ENCODE data around the gene PLOD1. TPM values are rescaled to one million over a fixed set of nuclear protein-coding genes. Genes with fewer than 3 reads are reported as not detected.
A peak's percentile ranks its signal among the peaks of the same experiment; 100 is the strongest.
"Not testable (repeated sequence)": the region's sequence is repeated elsewhere in the genome, so short reads cannot be mapped to it uniquely, and the experiment has no call there.

Gene PLOD1
- total RNA-seq, 1 experiment from 2014 or later: 35.9 TPM

DNA sequence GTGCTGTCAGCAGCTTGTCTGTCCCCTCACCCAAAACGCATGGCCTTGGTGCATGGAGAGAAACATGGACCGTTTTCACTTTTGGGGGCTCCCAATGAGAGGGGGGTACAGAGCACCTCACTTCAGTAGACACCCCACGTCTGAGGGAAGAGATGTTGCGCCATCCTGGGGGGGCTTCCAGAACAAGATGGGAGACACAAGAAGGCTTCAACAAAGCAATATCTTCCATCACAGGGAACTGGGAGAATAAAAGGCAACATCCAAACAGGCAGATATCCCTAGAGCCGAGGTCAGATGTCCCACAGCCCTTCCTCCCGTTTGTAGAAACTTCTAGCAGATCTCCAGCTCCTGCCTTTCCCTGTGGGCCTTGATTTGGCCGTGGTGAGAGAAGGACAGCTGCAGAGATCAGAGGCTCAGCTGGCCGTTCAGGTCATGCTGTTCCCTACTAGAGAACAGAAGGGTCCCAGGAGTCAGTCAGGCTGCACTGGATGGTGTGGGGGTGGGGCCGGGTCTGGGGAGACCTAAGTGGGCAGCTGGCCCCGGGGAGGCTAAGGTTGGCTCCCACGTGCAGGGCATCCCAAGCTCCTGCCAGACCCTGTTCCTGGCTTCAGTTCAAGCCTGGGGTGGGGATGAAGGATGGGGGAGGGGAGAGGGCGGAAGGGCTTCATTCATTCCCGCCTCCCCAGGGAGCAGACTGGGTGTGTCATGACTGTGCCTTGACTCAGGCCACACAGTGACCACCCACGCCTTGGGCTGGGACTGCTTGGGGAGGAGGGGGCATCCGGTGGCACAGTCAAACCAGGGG, 4.4 kb downstream of the PLOD1 start:
- Histone ChIP-seq H3K9me2 (replicated peaks; ENCODE audit: insufficient read depth, low read length) (no peaks in the 10 kb centered on the region), H3K4me1 (ENCODE audit: low read length) (peaks cover 8% of the 10 kb centered on the region), H4K20me1 (ENCODE audit: insufficient read depth, low read depth, low read length) (no peaks in the 10 kb centered on the region), H3K4me3 (ENCODE audit: low read length) (no peak overlapping the region), H3K9ac (ENCODE audit: low read length) (no peak overlapping the region), H3K27ac (ENCODE audit: low read length) (no peak overlapping the region), H3K9me3 (ENCODE audit: low read length) (no peaks in the 10 kb centered on the region), H2AFZ (ENCODE audit: low read length) (no peak overlapping the region), H3K27me3 (ENCODE audit: low read length) (no peaks in the 10 kb centered on the region), H3K36me3 (ENCODE audit: insufficient read depth, low read length) (peaks cover 8% of the 10 kb centered on the region), H3K4me2 (ENCODE audit: low read depth, low read length, poor library complexity, severe bottlenecking) (no peak overlapping the region), H3K79me2 (ENCODE audit: low read length) (peaks cover 34% of the 10 kb centered on the region)
- DNase-seq: no peak

DNA sequence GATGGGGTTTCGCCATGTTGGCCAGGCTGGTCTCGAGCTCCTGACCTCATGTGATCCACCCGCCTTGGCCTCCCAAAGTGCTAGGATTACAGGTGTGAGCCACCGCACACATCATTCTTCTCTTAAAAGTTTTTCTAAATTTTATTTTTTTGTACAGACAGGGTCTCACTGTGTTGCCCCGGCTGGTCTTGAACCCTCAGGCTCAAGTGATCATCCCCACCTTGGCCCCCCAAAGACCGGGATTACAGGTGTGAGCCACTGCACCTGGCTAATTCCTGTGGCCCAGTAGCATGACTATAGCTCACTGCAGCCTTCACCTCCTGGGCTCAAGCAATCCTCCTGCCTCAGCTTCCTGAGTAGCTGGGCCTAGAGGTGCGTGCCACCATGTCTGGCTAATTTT, 5.3 kb downstream of the PLOD1 start:
- H3K4me1 ChIP-seq (ENCODE audit: low read length); H3K9ac ChIP-seq (ENCODE audit: low read length); H3K27ac ChIP-seq (ENCODE audit: low read length); H4K20me1 ChIP-seq (ENCODE audit: insufficient read depth, low read depth, low read length); H3K4me3 ChIP-seq (ENCODE audit: low read length); H3K9me3 ChIP-seq (ENCODE audit: low read length); H3K27me3 ChIP-seq (ENCODE audit: low read length); DNase-seq; H3K9me2 ChIP-seq (replicated peaks; ENCODE audit: insufficient read depth, low read length); H3K4me2 ChIP-seq (ENCODE audit: low read depth, low read length, poor library complexity, severe bottlenecking); H2AFZ ChIP-seq (ENCODE audit: low read length): not testable (repeated sequence)
- Histone ChIP-seq H3K79me2 (ENCODE audit: low read length) (peaks cover 31% of the 10 kb centered on the region), H3K36me3 (ENCODE audit: insufficient read depth, low read length) (peaks cover 11% of the 10 kb centered on the region)

DNA sequence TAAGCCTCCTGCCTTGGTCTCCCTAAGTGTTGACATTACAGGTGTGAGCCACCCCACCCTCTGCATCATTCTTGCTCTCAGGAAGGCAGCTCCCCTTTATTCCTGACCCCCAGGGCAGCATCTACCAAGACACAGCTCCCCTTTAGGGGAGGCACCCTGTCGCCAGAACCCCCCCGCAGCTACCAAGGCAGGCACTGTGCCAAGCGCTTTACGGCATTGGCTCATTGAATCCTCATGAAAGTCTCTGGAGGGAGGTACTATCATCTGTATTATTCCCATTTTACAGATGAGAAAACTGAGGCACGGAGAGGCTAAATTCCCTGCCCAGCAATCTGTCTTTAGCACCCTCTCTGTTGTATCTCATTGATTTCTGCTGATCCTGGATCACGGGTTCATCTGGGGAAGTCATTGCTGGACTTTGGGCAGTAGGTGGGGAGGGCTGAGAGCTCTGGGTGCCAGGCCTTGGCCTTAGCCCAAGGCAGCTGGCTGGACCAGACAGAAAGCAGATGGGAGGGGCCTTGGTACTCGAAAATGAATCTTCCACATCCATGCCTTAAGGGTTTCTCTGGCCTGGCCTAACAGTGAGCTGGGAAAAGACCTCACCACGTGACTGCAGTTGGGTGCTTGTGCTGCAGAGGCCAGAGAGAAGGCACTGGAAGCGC, 5.9 kb downstream of the PLOD1 start:
- H3K4me2 ChIP-seq (ENCODE audit: low read depth, low read length, poor library complexity, severe bottlenecking): no peak overlapping the region
- no peak for DNase-seq
- peaks cover 26% of the 10 kb centered on the region; the same call in 1 of the 2 replicates for H3K79me2 ChIP-seq (ENCODE audit: low read length)
- H3K27ac ChIP-seq (ENCODE audit: low read length): no peak overlapping the region
- H3K9ac ChIP-seq (ENCODE audit: low read length): no peak overlapping the region
- no peaks in the 10 kb centered on the region for H3K27me3 ChIP-seq (ENCODE audit: low read length)
- H3K9me3 ChIP-seq (ENCODE audit: low read length): no peaks in the 10 kb centered on the region
- no peak overlapping the region for H3K4me3 ChIP-seq (ENCODE audit: low read length)
- no peaks in the 10 kb centered on the region for H3K4me1 ChIP-seq (ENCODE audit: low read length)
- H2AFZ ChIP-seq (ENCODE audit: low read length): no peak overlapping the region
- H3K9me2 ChIP-seq (replicated peaks; ENCODE audit: insufficient read depth, low read length): no peaks in the 10 kb centered on the region
- H4K20me1 ChIP-seq (ENCODE audit: insufficient read depth, low read depth, low read length): no peaks in the 10 kb centered on the region
- H3K36me3 ChIP-seq (ENCODE audit: insufficient read depth, low read length): peaks cover 11% of the 10 kb centered on the region

DNA sequence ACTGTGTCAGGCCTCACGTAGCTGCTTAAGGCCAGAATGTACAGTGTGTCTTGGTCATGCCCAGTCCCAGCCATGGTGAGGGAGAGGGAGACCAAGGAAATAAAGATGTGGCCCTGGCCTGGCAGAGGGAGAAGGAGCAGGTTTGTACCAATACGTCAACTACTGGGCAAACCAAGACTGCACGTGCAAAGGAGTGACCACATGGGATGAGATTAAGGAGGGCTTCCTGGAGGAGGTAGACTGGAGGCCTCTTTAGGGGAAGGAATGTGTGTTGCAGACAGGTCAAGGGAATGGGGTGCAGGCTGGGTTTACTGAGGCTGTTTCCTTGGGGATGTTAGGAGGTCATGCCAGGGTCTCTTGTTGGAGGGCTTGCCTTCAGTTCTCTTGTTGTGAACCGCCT, 7.8 kb downstream of the PLOD1 start:
- no peaks in the 10 kb centered on the region for H3K4me1 ChIP-seq (ENCODE audit: low read length)
- H3K27ac ChIP-seq (ENCODE audit: low read length): no peak overlapping the region
- H3K9me3 ChIP-seq (ENCODE audit: low read length): no peaks in the 10 kb centered on the region; the same call in 1 of the 2 replicates
- H4K20me1 ChIP-seq (ENCODE audit: insufficient read depth, low read depth, low read length): no peaks in the 10 kb centered on the region
- H2AFZ ChIP-seq (ENCODE audit: low read length): no peak overlapping the region
- no peak overlapping the region for H3K4me3 ChIP-seq (ENCODE audit: low read length)
- DNase-seq: no peak
- H3K9me2 ChIP-seq (replicated peaks; ENCODE audit: insufficient read depth, low read length): no peaks in the 10 kb centered on the region
- H3K27me3 ChIP-seq (ENCODE audit: low read length): no peaks in the 10 kb centered on the region
- H3K79me2 ChIP-seq (ENCODE audit: low read length): peaks cover 14% of the 10 kb centered on the region; the same call in 1 of the 2 replicates
- no peak overlapping the region for H3K9ac ChIP-seq (ENCODE audit: low read length)
- no peak overlapping the region for H3K4me2 ChIP-seq (ENCODE audit: low read depth, low read length, poor library complexity, severe bottlenecking)
- peaks cover 23% of the 10 kb centered on the region for H3K36me3 ChIP-seq (ENCODE audit: insufficient read depth, low read length)

DNA sequence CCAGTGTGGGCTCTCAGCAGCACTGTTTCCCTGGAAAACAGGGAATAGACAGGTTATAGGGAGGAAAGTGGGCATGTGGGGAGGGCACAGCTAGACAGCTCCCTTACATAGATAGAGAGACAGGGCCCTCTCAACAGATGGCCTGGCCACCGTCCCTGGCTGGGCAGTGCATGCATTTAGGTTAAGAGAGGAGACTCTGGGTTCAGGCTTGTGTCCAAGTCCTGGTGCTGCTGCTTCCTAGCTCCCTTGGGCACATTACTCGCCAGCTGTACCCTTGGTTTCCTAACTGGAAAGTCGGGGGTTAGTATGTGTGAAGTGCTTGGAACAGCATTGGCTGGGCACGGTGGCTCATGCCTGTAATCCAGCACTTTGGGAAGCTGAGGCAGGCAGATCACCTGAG, 9.1 kb downstream of the PLOD1 start:
- no peak overlapping the region for H3K27ac ChIP-seq (ENCODE audit: low read length)
- no peaks in the 10 kb centered on the region for H4K20me1 ChIP-seq (ENCODE audit: insufficient read depth, low read depth, low read length)
- no peaks in the 10 kb centered on the region for H3K4me1 ChIP-seq (ENCODE audit: low read length)
- H3K4me2 ChIP-seq (ENCODE audit: low read depth, low read length, poor library complexity, severe bottlenecking): no peak overlapping the region
- H3K9me2 ChIP-seq (replicated peaks; ENCODE audit: insufficient read depth, low read length): no peaks in the 10 kb centered on the region
- peaks cover 4% of the 10 kb centered on the region; the same call in 1 of the 2 replicates for H3K79me2 ChIP-seq (ENCODE audit: low read length)
- peaks cover 2% of the 10 kb centered on the region; the same call in 1 of the 2 replicates for H3K9me3 ChIP-seq (ENCODE audit: low read length)
- DNase-seq: no peak
- H3K36me3 ChIP-seq (ENCODE audit: insufficient read depth, low read length): peaks cover 30% of the 10 kb centered on the region
- H3K27me3 ChIP-seq (ENCODE audit: low read length): no peaks in the 10 kb centered on the region
- H3K9ac ChIP-seq (ENCODE audit: low read length): no peak overlapping the region
- H2AFZ ChIP-seq (ENCODE audit: low read length): no peak overlapping the region
- H3K4me3 ChIP-seq (ENCODE audit: low read length): no peak overlapping the region

DNA sequence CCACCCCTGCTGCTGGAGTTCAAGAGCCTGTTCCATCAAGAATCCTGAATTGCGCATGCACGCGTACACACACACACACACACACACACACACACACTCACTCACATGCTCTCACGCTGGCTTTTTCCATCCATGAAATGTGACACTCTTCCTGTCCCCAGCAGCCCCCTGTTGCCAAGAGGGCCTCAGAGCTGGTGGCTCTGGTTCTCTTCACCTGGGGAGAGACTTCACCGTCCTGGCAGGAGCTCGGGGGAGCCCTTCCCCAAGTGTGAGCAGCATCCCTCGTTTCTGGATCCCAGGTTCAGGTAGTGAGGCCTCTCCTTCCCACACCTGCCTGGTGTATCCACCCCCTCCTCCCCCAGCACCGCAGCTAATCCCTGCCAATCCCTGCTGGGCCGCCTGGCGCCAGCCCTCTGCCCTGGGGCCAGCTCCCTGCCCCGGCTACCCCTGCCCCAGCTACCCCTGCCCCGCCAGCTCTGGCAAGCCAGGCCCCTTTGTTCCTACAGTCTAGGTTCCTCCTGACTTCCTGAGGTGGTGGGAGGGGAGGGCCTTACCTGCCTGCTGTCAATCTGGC, 9.9 kb downstream of the PLOD1 start:
- DNase-seq: no peak
- no peaks in the 10 kb centered on the region for H3K9me2 ChIP-seq (replicated peaks; ENCODE audit: insufficient read depth, low read length)
- H4K20me1 ChIP-seq (ENCODE audit: insufficient read depth, low read depth, low read length): no peaks in the 10 kb centered on the region
- H3K4me2 ChIP-seq (ENCODE audit: low read depth, low read length, poor library complexity, severe bottlenecking): no peak overlapping the region
- peaks cover 35% of the 10 kb centered on the region for H3K36me3 ChIP-seq (ENCODE audit: insufficient read depth, low read length)
- no peak overlapping the region for H3K4me3 ChIP-seq (ENCODE audit: low read length)
- H2AFZ ChIP-seq (ENCODE audit: low read length): no peak overlapping the region
- no peaks in the 10 kb centered on the region for H3K4me1 ChIP-seq (ENCODE audit: low read length)
- no peak overlapping the region for H3K9ac ChIP-seq (ENCODE audit: low read length)
- H3K9me3 ChIP-seq (ENCODE audit: low read length): peaks cover 2% of the 10 kb centered on the region; the same call in 1 of the 2 replicates
- H3K27me3 ChIP-seq (ENCODE audit: low read length): no peaks in the 10 kb centered on the region
- peaks cover 3% of the 10 kb centered on the region; the same call in 1 of the 2 replicates for H3K79me2 ChIP-seq (ENCODE audit: low read length)
- no peak overlapping the region for H3K27ac ChIP-seq (ENCODE audit: low read length)

DNA sequence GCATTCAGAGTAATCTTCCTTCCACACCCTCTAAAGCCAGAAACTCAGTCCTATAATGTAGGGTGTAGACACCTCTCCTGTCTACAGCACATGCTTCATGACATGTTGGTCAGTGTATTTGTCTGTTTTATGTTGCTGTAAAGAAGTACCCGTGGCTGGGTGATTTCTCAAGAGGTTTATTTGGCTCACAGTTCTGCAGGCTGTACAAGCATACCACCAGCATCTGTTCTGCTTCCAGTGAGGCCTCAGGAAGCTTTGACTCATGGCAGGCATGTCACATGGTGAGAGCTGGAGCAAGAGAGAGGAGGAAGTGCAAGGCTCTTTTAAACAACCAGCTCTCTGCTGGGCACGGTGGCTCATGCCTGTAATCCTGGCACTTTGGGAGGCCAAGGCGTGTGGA, 12.1 kb downstream of the PLOD1 start:
- Histone ChIP-seq H2AFZ (ENCODE audit: low read length) (no peak overlapping the region), H3K4me3 (ENCODE audit: low read length) (no peak overlapping the region), H3K9me3 (ENCODE audit: low read length) (peaks cover 2% of the 10 kb centered on the region; the same call in 1 of the 2 replicates), H3K4me2 (ENCODE audit: low read depth, low read length, poor library complexity, severe bottlenecking) (no peak overlapping the region), H3K79me2 (ENCODE audit: low read length) (no peaks in the 10 kb centered on the region; the same call in 1 of the 2 replicates), H3K36me3 (ENCODE audit: insufficient read depth, low read length) (peaks cover 35% of the 10 kb centered on the region), H3K27ac (ENCODE audit: low read length) (no peak overlapping the region), H4K20me1 (ENCODE audit: insufficient read depth, low read depth, low read length) (no peaks in the 10 kb centered on the region), H3K9me2 (replicated peaks; ENCODE audit: insufficient read depth, low read length) (no peaks in the 10 kb centered on the region), H3K9ac (ENCODE audit: low read length) (no peak overlapping the region), H3K27me3 (ENCODE audit: low read length) (no peaks in the 10 kb centered on the region), H3K4me1 (ENCODE audit: low read length) (no peaks in the 10 kb centered on the region)
- no peak for DNase-seq

DNA sequence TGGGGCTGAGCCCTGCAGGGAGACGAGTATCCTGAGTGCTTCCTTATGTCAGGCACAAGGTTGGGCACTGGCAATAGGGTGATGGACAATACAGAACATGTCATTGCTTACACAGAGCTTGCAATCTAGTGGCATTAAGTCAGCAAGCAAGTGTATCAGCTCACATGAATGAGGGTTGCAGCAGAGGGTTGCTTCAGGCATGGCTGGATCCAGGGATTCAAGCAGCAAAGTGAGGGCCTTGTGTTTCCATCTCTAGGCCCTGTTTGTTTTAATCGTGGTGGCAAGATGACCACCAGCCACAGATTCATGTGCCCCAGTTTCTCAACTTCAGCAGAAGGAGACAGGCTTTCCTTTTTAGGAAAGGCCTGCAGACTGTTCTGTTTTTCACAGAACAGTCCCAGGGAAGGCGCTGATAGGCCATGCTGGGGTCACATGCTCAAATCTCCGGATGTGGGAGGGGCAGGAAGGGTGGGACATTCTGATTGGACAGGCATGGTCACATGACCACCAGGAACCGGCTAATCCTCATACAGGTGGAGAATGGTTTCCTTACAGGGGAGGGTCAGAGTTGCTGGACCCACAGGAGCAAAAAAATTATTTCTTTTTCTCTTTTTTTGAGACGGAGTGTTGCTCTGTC, 14.4 kb downstream of the PLOD1 start:
- DNase-seq: peak; percentile 82
- no peaks in the 10 kb centered on the region for H4K20me1 ChIP-seq (ENCODE audit: insufficient read depth, low read depth, low read length)
- no peak overlapping the region for H3K9ac ChIP-seq (ENCODE audit: low read length)
- H3K27ac ChIP-seq (ENCODE audit: low read length): no peak overlapping the region
- H3K79me2 ChIP-seq (ENCODE audit: low read length): no peaks in the 10 kb centered on the region
- no peak overlapping the region for H2AFZ ChIP-seq (ENCODE audit: low read length)
- no peaks in the 10 kb centered on the region for H3K4me1 ChIP-seq (ENCODE audit: low read length)
- H3K9me2 ChIP-seq (replicated peaks; ENCODE audit: insufficient read depth, low read length): no peaks in the 10 kb centered on the region
- no peak overlapping the region for H3K4me3 ChIP-seq (ENCODE audit: low read length)
- H3K27me3 ChIP-seq (ENCODE audit: low read length): no peaks in the 10 kb centered on the region
- H3K9me3 ChIP-seq (ENCODE audit: low read length): peaks cover 2% of the 10 kb centered on the region; the same call in 1 of the 2 replicates
- no peak overlapping the region for H3K4me2 ChIP-seq (ENCODE audit: low read depth, low read length, poor library complexity, severe bottlenecking)
- peaks cover 30% of the 10 kb centered on the region for H3K36me3 ChIP-seq (ENCODE audit: insufficient read depth, low read length)

Measured in Karpas-422 (cell line).